ENCODE measurements around the gene ZSWIM2. TPM values are rescaled to one million over a fixed set of nuclear protein-coding genes. Genes with fewer than 3 reads are reported as not detected.
"Not testable (repeated sequence)": the region's sequence is repeated elsewhere in the genome, so short reads cannot be mapped to it uniquely, and the experiment has no call there.

Gene ZSWIM2
- total RNA-seq, 1 donor from 2014 or later: 1.2 TPM

DNA sequence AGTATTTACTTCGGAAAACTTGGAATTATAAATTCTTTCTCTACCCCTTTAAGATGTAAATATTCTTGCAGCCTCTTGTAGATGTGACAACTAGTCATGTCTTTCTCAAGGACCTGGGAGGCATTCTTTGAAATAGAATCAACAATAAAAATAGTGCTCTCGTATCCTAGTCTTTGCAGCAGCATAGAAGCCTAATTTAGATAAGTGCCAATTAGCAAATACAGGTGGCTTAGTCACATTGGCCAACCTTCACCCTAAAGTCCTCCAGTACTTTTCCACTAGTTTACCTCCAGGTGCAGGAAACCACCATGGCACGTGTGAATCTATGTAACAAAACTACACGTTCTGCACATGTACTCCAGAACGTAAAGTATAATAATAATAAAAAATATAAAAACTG is 3.5 kb upstream of the ZSWIM2 start:
- DNase-seq (ENCODE audit: low spot score): no peak

DNA sequence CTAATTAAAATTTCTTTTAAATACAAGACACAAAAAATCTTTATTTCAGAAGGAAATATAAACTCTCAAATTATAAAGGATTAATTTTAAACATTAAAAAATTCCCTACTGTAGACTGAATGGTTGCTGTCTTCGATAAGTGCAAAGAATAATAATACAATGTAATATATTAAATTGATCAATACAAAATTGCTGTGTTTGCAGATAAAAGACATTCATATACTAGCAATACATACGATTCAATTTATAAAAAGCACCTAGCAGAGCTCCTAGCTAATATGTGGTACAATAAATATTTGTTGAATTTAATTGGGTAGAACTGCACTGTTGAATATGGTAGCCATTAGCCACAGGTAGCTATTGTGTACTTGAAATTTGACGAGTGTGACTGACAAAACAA is 6.6 kb downstream of the ZSWIM2 start:
- DNase-seq (ENCODE audit: low spot score): no peak

DNA sequence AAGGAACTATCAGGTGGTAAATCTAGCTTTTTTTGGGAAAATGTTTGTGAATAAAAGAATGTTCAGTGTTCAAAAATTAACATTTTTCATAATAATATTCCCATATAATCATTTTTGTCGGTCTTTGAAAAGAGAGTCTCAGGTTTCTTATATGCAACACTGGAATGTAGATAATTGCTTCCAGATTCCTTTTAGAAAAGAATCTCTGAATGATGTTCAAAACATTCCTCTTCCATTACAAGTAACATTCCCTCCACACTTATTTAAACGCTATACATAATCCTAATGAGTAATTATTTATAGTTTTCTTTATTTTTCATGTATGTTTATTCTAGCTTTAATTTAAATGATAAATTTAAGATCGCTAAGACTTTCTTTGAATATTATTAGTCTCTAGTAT is 7.0 kb downstream of the ZSWIM2 start:
- DNase-seq (ENCODE audit: low spot score): no peak

DNA sequence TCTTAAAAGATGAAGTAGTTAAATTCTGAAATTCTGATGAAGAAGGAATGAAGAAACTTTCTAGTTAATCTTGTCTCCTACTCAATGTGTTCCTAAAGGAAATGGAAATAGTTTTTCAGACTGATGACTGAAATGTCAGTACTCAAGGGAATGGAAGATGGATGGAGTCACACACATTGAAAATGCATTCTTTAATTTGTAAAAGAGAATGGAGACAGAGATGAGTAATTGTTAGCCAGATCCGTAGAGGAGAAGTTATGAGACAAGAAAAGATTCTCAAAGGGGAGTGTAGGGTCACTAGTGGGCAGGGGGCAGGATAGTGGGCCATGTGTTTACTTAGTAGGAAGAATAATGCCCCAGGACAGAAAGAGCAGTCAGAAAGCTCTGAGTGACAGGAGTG is 13.3 kb downstream of the ZSWIM2 start:
- no peak for DNase-seq (ENCODE audit: low spot score)

DNA sequence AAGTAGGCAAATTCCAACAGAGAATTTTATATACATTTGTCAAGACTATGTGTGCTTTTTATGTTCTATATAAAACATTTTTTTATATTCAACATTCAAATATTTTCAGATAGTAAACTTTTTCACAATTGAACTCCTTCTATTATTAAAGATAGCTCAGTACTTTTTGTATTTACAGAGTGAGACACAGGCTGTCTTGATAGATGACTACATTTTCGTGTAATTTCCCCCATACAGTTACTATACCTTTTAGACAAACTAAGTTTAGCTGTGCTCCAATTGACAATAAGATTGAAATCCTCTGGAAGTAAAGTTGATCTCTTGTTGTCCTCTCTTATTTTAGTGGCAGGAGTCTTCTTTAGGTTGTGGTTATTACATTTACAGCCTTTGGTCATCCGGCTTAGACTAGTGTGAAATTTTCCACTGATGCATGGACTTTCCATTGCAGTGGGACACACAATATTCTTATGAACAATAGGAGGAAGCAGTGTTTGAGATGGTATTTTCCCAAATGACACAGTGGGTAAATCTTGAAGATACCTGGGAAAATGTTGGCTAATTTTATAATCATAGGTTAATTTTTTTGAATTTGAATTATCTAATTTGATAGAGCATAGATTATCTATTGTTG is 21.0 kb downstream of the ZSWIM2 start:
- no peak for DNase-seq (ENCODE audit: low spot score)

DNA sequence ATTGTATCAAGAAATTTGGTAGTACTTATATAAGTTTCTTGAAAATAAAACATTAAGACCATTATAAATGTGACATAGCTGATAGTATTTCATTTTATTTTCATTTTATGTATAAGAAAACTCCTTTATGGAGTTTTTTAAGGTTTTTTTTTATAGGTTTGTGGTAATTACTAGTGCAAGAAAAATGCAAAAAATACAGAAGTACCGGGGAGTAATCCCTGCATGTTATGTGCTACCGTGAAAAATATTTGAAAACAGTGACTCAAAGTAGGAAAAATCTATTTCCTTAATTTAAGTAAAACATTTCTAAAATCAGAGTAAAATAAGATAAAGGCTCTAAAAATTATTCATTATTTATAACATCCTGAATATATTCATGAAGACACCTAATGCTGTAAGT is 21.6 kb downstream of the ZSWIM2 start:
- no peak for DNase-seq (ENCODE audit: low spot score)

DNA sequence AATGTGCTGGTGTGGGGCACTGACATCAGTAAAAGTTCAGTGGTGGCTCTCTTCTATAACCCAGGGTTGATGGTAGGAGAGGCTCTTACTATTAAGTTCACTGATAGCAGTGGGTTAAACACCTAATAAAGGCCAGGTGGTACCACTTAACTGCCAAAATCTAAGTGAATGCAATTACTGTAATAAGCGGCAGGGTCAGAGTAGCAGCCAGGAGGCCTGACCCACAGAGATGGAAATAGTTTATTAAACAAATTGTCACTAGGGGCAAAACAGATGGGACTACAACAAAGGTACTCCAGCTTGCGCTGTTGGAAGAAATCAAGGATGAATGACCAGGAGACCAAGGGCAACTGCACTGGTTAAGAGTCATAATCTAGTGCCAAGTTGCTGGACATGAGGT is 26.6 kb downstream of the ZSWIM2 start:
- no peak for DNase-seq (ENCODE audit: low spot score)

DNA sequence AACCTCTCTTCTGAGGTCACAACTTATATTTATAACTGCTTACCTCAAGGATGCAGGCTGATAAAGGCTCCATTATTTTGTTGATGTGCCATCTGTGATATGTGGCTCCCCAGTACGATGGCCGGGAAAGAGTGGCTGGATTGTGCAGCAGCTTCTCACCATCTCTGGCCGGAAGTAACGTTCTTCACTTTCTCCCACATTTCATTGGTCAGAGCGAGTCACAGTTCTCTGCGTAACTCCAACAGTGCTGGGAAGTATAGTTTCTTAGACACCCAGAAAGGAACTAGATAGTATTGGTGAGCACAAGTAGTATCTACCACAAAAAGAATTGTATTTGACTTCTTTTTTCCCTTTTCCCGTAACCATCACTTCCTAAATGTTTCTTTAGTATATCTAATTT is 28.7 kb downstream of the ZSWIM2 start:
- no peak for DNase-seq (ENCODE audit: low spot score)

DNA sequence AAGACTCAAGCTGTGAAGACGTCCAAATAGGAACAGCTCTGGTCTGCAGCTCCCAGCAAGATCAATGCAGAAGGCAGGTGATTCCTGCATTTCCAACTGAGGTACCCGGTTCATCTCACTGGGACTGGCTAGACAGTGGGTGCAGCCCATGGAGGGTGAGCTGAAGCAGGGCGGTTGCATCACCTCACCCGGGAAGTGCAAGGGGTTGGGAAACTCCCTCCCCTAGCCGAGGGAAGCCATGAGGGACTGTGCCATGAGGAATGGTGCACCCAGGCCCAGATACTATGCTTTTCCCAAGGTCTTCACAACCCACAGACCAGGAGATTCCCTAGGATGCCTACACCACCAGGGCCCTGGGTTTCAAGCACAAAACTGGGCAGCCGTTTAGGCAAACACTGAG is 37.2 kb downstream of the ZSWIM2 start:
- DNase-seq (ENCODE audit: low spot score): not testable (repeated sequence)

DNA sequence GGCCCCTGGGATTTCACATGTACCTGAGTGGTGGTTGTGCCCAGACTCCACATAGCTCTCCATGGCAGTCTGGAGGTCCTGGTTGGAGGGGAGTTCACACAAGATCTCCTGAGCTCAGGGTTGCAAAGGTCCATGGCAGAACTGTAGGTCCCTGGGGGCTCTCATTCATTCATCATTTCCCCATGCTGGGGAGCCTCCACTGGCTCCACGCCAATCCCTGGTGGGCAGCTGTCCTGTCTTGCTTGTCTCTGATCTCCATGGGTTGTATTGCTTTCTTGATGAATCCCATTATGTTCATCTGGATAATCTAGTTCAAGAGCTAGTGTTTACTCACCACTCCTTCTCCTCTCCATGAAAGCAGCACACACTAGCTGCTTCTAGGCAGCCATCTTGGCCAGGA is 42.4 kb downstream of the ZSWIM2 start:
- no peak for DNase-seq (ENCODE audit: low spot score)

DNA sequence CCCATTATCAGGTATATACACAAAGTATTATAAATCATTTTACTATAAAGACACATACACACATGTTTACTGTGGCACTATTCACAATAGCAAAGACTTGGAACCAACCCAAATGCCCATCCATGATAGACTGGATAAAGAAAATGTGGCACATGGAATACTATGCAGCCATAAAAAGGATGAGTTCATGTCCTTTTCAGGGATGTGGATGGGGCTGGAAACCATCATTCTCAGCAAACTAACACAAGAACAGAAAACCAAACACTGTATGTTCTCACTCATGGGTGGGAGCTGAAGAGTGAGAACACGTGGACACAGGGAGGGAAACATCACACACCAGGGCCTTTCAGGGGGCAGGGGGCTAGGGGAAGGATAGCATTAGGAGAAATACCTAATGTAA is 50.4 kb downstream of the ZSWIM2 start:
- not testable (repeated sequence) for DNase-seq (ENCODE audit: low spot score)

DNA sequence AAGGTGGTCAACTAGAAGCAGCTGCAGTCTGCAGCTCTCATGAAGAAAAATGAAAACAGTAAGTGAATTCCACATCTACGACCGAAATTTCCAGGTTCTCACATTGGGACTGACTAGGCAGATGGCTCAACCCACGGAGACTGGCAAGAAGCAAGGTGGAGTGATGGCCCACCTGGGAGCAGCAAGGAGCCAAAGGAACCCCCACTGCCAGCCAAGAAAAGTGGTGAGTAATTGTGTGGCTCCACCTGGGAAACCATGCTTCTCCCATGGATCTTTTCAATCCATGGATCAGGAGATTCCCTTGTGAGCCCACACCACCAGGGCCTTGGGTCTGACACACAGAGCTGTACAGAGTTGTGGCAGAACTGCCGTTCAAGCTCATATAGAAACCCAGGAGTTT is 64.0 kb downstream of the ZSWIM2 start:
- DNase-seq (ENCODE audit: low spot score): no peak

DNA sequence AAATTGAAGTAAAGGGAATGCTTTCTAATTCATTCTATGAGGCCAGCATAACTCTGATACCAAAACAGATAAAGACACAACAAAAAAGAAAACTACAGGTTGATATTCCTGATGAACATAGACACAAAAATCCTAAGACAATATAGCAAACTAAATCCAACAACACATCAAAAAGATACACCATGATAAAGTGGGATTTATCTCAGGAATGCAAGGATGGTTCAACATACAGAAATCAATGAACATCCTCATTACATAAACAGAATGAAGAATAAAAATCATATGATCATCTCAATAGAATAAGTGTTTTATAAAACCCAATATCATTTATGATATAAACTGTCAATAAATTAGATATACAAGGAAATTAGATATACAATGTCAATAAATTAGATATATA is 65.7 kb downstream of the ZSWIM2 start:
- DNase-seq (ENCODE audit: low spot score): no peak

DNA sequence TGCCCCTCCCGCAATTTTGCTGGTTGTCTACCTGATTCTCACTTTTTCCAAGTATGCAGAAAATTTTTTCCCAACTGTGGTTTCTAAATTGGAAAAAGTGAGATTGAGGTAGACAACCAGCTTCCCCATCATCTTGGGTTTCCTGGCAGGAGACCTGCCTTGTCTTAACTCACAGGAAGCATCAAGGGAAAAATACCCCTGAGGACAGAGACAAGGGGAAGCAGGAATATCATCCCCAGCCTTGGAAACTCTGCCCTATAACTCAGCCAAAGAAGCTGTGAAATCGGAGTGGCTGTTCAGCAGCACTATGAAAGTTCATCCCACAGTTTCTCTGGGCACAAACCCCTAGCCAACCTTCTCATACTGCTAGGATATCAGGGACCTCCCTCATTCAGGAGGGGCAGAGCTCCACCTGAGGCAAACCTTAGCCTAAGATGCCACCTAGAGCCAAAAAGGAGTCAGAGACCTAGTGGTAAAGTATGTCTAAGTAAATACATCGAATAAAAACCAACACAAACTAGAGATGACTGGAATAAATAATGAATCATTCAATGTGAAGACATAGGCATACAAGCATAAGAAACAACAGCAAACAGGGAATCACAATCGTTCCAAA is 68.2 kb downstream of the ZSWIM2 start:
- DNase-seq (ENCODE audit: low spot score): no peak

Other genes starting within 250 kb of the ZSWIM2 start
- gene FAM171B, start 155.1 kb downstream of the ZSWIM2 start, total RNA-seq: 4.2 TPM

Data from mesenteric fat pad (tissue), 1 donor.